HEK293 (cell line): Measurements from ENCODE around the gene PCAT6.

Experiments
- BCL11B ChIP-seq: fragments of 450-650 bp; formaldehyde crosslinking; IDR thresholded peaks from 2 replicates; pipeline ENCODE4 v1.5.1; 2016; ENCODE audit warnings: low read depth, missing biosample characterization, missing genetic modification characterization
- HOXA7 ChIP-seq: sonication (generic); formaldehyde crosslinking; IDR thresholded peaks from 2 replicates; pipeline ENCODE4 v1.8.1; 2022; ENCODE audit warnings: missing genetic modification reagents, borderline replicate concordance
- KLF1 ChIP-seq: fragments of 450-650 bp; formaldehyde crosslinking; IDR thresholded peaks from 2 replicates; pipeline ENCODE4 v1.5.1; 2016; ENCODE audit warnings: missing biosample characterization, missing genetic modification characterization
- RBAK ChIP-seq: fragments of 450-650 bp; formaldehyde crosslinking; IDR thresholded peaks from 2 replicates; pipeline ENCODE4 v1.5.1; 2016; ENCODE audit warnings: missing biosample characterization, missing genetic modification characterization
- WT1 ChIP-seq: fragments of 450-650 bp; formaldehyde crosslinking; IDR thresholded peaks from 2 replicates; pipeline ENCODE4 v1.5.1; 2016; ENCODE audit warnings: missing biosample characterization, missing genetic modification characterization
- ZFP69B ChIP-seq: fragments of 450-650 bp; formaldehyde crosslinking; IDR thresholded peaks from 2 replicates; pipeline ENCODE4 v1.5.1; 2016; ENCODE audit warnings: missing biosample characterization, missing genetic modification characterization
- ZNF10 ChIP-seq: fragments of 450-650 bp; formaldehyde crosslinking; IDR thresholded peaks from 2 replicates; pipeline ENCODE4 v1.5.1; 2017; ENCODE audit warnings: missing biosample characterization, missing genetic modification characterization
- ZNF114 ChIP-seq: fragments of 450-650 bp; formaldehyde crosslinking; IDR thresholded peaks from 2 replicates; pipeline ENCODE4 v1.5.0; 2017; ENCODE audit warnings: missing biosample characterization, missing genetic modification characterization
- ZNF223 ChIP-seq: fragments of 450-650 bp; formaldehyde crosslinking; IDR thresholded peaks from 2 replicates; pipeline ENCODE4 v1.5.1; 2016; ENCODE audit warnings: missing biosample characterization, missing genetic modification characterization
- ZNF280D ChIP-seq: fragments of 450-650 bp; formaldehyde crosslinking; IDR thresholded peaks from 2 replicates; pipeline ENCODE4 v1.5.1; 2016; ENCODE audit warnings: missing biosample characterization, missing genetic modification characterization
- ZNF311 ChIP-seq: fragments of 450-650 bp; formaldehyde crosslinking; IDR thresholded peaks from 2 replicates; pipeline ENCODE4 v1.5.1; 2017; ENCODE audit warnings: missing biosample characterization, missing genetic modification characterization, borderline replicate concordance
- ZNF37A ChIP-seq: fragments of 450-650 bp; IDR thresholded peaks from 2 replicates; pipeline ENCODE4 v1.5.1; 2018; ENCODE audit warnings: missing biosample characterization, missing genetic modification characterization
- ZNF398 ChIP-seq: fragments of 450-650 bp; formaldehyde crosslinking; IDR thresholded peaks from 2 replicates; pipeline ENCODE4 v1.5.1; 2017; ENCODE audit warnings: missing biosample characterization, missing genetic modification characterization
- ZNF423 ChIP-seq: fragments of 450-650 bp; formaldehyde crosslinking; IDR thresholded peaks from 2 replicates; pipeline ENCODE4 v1.5.1; 2016; ENCODE audit warnings: missing biosample characterization, missing genetic modification characterization
- ZNF530 ChIP-seq: fragments of 450-650 bp; formaldehyde crosslinking; IDR thresholded peaks from 2 replicates; pipeline ENCODE4 v1.5.1; 2016; ENCODE audit warnings: low read depth, missing biosample characterization, missing genetic modification characterization
- ZNF555 ChIP-seq: fragments of 450-650 bp; formaldehyde crosslinking; conservative IDR thresholded peaks from 2 replicates; pipeline ENCODE4 v1.5.1; 2017; ENCODE audit warnings: missing biosample characterization, mild to moderate bottlenecking, missing genetic modification characterization, inconsistent platforms
- ZNF585B ChIP-seq: fragments of 450-650 bp; formaldehyde crosslinking; IDR thresholded peaks from 2 replicates; pipeline ENCODE4 v1.5.1; 2016; ENCODE audit warnings: missing biosample characterization, missing genetic modification characterization
- ZNF626 ChIP-seq: fragments of 450-650 bp; sonication (Bioruptor Pico); formaldehyde crosslinking; IDR thresholded peaks from 2 replicates; pipeline ENCODE4 v1.5.1; 2018; ENCODE audit warnings: missing biosample characterization, missing genetic modification characterization, inconsistent platforms
- ZNF664 ChIP-seq: fragments of 450-650 bp; formaldehyde crosslinking; IDR thresholded peaks from 2 replicates; pipeline ENCODE4 v1.5.1; 2016; ENCODE audit warnings: missing biosample characterization, missing genetic modification characterization
- ZNF677 ChIP-seq: fragments of 450-650 bp; IDR thresholded peaks from 2 replicates; pipeline ENCODE4 v1.5.0; 2018; ENCODE audit warnings: missing biosample characterization, mild to moderate bottlenecking, missing genetic modification characterization, moderate library complexity
- ZNF747 ChIP-seq: fragments of 450-650 bp; formaldehyde crosslinking; IDR thresholded peaks from 2 replicates; pipeline ENCODE4 v1.5.1; 2016; ENCODE audit warnings: missing biosample characterization, missing genetic modification characterization
- ZSCAN16 ChIP-seq: fragments of 450-650 bp; formaldehyde crosslinking; IDR thresholded peaks from 2 replicates; pipeline ENCODE4 v1.5.1; 2016; ENCODE audit warnings: missing biosample characterization, missing genetic modification characterization
- ZSCAN30 ChIP-seq: fragments of 450-650 bp; IDR thresholded peaks from 2 replicates; pipeline ENCODE4 v1.5.1; 2018; ENCODE audit warnings: missing biosample characterization, mild to moderate bottlenecking, missing genetic modification characterization, moderate library complexity
- TF ChIP-seq, protein P1 (sequence below): fragments of 450-650 bp; formaldehyde crosslinking; IDR thresholded peaks from 2 replicates; pipeline ENCODE4 v1.5.1; 2016; ENCODE audit warnings: missing biosample characterization, missing genetic modification characterization
- TF ChIP-seq, protein P2 (sequence below): fragments of 450-650 bp; formaldehyde crosslinking; IDR thresholded peaks from 2 replicates; pipeline ENCODE4 v1.5.1; 2016; ENCODE audit warnings: missing biosample characterization, missing genetic modification characterization
- TF ChIP-seq, protein P3 (sequence below): fragments of 450-650 bp; formaldehyde crosslinking; IDR thresholded peaks from 2 replicates; pipeline ENCODE4 v1.5.1; 2016; ENCODE audit warnings: missing biosample characterization, missing genetic modification characterization

Gene PCAT6

GRCh38 chr1:202810615-202811295, at the start of gene PCAT6 (continued):
- TF ChIP-seq ZNF398 (peak; percentile 49; the same call in 1 of the 2 replicates), ZNF555 (tag by site-specific recombination) (no peak), ZNF626 (tag by site-specific recombination) (no peak), WT1 (tag by site-specific recombination) (peak; percentile 77), ZNF530 (no peak), ZNF747 (tag by site-specific recombination) (no peak), ZNF311 (tag by site-specific recombination) (no peak), KLF1 (peak; percentile 84), ZNF664 (no peak), ZNF10 (tag by site-specific recombination) (no peak), BCL11B (peak; percentile 31; the same call in 1 of the 2 replicates), ZNF585B (tag by site-specific recombination) (no peak), ZNF37A (no peak), ZFP69B (tag by site-specific recombination) (no peak), ZSCAN16 (no peak), HOXA7 (CRISPR knock-in tag) (no peak), ZNF114 (tag by site-specific recombination) (no peak), ZNF223 (tag by site-specific recombination) (no peak), ZNF677 (no peak), ZNF280D (tag by site-specific recombination) (no peak), RBAK (no peak), ZSCAN30 (tag by site-specific recombination) (peak; percentile 75), ZNF423 (tag by site-specific recombination) (0 out of 2 replicates have a peak, but pooled peaks have one; percentile 21)
- TF ChIP-seq, protein P1, sequence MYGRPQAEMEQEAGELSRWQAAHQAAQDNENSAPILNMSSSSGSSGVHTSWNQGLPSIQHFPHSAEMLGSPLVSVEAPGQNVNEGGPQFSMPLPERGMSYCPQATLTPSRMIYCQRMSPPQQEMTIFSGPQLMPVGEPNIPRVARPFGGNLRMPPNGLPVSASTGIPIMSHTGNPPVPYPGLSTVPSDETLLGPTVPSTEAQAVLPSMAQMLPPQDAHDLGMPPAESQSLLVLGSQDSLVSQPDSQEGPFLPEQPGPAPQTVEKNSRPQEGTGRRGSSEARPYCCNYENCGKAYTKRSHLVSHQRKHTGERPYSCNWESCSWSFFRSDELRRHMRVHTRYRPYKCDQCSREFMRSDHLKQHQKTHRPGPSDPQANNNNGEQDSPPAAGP (tag by site-specific recombination): peak; percentile 82
- TF ChIP-seq, protein P2, sequence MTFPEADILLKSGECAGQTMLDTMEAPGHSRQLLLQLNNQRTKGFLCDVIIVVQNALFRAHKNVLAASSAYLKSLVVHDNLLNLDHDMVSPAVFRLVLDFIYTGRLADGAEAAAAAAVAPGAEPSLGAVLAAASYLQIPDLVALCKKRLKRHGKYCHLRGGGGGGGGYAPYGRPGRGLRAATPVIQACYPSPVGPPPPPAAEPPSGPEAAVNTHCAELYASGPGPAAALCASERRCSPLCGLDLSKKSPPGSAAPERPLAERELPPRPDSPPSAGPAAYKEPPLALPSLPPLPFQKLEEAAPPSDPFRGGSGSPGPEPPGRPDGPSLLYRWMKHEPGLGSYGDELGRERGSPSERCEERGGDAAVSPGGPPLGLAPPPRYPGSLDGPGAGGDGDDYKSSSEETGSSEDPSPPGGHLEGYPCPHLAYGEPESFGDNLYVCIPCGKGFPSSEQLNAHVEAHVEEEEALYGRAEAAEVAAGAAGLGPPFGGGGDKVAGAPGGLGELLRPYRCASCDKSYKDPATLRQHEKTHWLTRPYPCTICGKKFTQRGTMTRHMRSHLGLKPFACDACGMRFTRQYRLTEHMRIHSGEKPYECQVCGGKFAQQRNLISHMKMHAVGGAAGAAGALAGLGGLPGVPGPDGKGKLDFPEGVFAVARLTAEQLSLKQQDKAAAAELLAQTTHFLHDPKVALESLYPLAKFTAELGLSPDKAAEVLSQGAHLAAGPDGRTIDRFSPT: 0 out of 2 replicates have a peak, but pooled peaks have one; percentile 39
- TF ChIP-seq, protein P3, sequence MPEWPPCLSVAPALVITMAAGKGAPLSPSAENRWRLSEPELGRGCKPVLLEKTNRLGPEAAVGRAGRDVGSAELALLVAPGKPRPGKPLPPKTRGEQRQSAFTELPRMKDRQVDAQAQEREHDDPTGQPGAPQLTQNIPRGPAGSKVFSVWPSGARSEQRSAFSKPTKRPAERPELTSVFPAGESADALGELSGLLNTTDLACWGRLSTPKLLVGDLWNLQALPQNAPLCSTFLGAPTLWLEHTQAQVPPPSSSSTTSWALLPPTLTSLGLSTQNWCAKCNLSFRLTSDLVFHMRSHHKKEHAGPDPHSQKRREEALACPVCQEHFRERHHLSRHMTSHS: no peak
